GM18951 (cell line): ENCODE data around the gene ETHE1.
"Not testable (repeated sequence)": the region's sequence is repeated elsewhere in the genome, so short reads cannot be mapped to it uniquely, and the experiment has no call there.

ENCODE experiments used
- POLR2A ChIP-seq: IDR thresholded peaks from 4 replicates; pipeline ENCODE4 v1.6.1; 2011; ENCODE audit warnings: mild to moderate bottlenecking; ENCODE audit not compliant: insufficient read length, insufficient read depth; ENCODE audit errors: extremely low read depth
- in situ Hi-C: fragments of 300-500 bp; cut with MboI; formaldehyde crosslinking; loops from one replicate; pipeline ENCODE4 v1.12.0; 2022; ENCODE audit warnings: low sequenced_read_pairs, mixed read lengths, inconsistent platforms; ENCODE audit not compliant: unreplicated experiment

The ETHE1 gene

DNA sequence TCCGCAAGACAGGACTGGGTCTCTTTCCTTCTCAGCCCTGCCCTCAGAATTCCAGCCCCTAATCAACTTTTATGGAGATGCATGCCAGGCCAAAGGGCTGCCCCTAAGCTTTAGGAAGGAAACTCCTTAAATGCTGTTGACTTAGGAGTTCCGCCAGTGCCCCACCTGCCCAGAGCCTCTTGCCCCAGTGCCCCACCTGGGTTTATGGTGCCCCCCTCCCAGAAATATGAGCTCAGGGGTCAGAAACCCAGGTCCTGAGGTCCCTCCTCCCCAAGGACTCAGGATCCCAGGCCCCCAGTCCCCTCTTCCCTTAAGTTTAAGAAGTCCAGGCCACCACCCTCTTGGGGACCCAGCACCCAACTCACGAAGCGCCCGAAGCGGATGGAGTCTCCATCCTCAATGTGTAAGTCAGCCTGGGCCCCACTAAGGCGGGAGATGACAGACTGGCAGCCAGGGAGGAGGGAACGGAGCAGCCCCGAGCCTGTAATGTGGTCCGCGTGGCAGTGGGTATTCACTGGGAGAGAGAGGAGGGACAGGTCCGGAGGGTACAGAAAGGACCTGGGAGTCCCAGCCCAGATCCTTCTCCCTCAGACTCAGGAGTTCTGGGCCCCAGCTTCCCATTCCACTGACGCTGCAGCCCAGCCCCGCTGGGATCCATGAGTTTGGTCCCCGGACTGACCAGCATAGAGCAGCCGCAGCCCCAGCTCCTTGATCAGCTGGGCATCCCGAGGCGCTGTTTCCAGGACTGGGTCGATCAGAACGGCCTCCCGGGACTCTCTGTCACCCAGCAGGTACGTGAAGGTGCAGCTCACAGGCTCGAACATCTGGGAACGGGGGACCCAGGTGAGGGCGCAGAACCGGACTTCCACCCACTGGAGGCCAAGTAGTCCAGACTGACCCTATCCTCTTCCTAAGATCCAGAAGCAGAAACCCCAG, 897 bp downstream of the ETHE1 start:
- in situ Hi-C loops: no loop called here
- TF ChIP-seq POLR2A: no peak

DNA sequence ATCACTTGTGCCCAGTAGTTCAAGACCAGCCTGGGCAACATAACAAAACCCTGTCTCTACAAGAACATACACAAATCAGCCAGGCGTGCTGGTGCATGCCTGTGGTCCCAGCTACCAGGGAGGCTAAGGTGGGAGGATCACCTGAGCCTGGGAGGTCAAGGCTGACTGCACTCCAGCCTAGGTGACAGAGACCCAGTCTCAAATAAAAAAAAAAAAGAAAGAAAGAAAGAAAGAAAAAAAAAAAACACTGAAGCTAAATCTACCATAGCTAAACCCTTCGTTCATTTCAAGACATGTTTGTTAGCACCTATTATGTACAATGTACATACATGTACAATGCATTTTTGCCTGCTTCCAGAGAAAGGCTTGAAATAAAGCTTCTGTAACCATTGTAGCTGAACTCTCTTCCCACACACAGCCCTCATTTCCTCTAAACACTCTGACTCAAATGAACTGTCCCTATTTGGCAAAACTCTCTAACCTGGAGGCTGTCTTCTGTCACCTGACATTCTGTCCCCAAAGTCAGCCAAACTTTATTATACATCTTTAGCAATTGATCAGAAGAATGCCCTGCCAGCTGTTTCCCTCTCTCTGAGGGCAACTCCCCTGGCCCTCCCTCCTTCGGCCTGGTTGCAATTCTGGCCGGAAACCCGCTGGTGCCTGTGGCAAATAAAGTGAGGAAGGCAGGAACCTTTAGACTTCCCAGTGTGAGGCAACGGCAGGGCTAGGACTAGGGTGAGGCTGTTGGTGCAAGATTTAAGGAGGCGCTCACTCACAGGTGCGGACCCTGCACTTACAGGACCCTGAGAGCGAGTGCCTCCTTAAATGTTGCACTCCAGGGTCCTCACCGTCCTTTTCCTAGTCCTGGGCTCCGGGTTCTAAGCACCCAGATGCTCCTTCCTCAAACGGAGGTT, 1.8 kb downstream of the ETHE1 start:
- in situ Hi-C loops: loop anchor here (5.0 kb wide), 1 partner anchor 78 kb away; no protein-coding TSS in a partner anchor
- no peak for TF ChIP-seq POLR2A

DNA sequence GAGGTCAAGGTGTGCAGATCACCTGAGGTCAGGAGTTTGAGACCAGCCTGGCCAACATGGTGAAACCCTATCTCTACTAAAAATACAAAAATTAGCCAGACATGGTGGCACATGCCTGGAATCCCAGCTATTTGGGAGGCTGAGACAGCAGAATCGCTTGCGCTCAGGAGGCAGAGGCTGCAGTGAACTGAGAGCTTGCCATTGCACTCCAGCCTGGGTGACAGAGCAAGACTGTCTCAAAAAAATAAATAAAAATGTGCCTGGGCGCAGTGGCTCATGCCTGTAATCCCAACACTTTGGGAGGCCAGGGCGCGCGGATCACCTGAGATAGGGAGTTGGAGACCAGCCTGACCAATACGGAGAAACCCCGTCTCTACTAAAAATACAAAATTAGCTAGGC, 3.3 kb downstream of the ETHE1 start:
- in situ Hi-C loops: loop anchor here (5.0 kb wide), 1 partner anchor 76 kb away; no protein-coding TSS in a partner anchor

DNA sequence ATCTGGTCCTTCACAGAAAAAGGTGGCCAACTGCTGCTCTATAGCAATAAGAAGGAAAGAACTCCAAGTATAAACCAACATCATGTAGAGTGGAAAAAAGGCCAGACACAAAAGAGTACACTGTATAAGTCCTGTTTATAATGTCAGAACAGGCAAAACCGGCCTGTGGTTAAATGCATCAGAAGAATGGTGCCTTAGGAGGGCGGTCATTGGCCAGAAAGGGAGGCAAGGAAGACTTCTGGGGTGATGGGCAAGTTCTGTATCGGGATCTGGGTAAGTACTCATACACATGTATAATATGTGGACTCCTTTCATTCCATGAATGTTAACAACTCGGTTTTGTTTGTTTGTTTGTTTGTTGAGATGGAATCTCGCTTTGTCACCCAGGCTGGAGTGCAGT, 4.1 kb downstream of the ETHE1 start:
- in situ Hi-C loops: loop anchor here (5.0 kb wide), 1 partner anchor 76 kb away; no protein-coding TSS in a partner anchor

DNA sequence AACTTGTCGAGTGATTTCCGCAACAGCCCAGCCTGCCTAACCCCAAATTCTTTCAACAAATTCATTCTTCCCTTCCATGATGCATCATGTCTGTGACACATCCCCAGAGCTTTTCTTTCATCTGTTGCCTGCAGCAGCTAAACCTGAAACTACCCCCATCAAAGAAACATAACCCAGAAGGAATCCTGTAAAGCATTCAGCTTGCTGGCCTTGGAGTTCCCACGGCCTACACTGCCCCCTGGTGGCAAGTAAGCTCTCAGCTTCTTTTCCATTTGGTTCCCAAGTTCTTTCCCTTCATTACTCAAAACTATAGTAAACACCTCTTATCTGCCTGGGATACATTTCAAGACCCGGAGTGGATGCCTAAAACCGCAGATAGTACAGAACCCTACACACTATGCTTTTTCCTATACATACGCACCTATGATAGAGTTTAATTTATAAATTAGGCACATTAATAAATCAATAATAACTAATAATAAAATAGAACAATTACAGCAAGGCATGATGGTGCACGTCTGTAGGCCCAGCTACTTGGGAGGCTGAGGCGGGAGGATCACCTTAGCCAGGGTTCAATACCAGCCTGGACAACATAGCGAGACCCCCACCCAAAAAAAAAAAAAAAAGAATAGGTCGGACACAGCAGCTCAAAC, 7.4 kb downstream of the ETHE1 start:
- in situ Hi-C loops: loop anchor here (5.0 kb wide), 1 partner anchor 72 kb away; no protein-coding TSS in a partner anchor
- no peak for TF ChIP-seq POLR2A

More for the DNA sequence above, 4.1 kb downstream of the ETHE1 start:
- TF ChIP-seq POLR2A: no peak

GRCh38 chr19:43518051-43518450, 8.9 kb downstream of the ETHE1 start:
- TF ChIP-seq POLR2A: no peak
- in situ Hi-C loops: no loop called here

GRCh38 chr19:43512399-43512798, 14.6 kb downstream of the ETHE1 start:
- in situ Hi-C loops: not testable (repeated sequence)

GRCh38 chr19:43511324-43511723, 15.7 kb downstream of the ETHE1 start:
- in situ Hi-C loops: no loop called here
- TF ChIP-seq POLR2A: no peak

DNA sequence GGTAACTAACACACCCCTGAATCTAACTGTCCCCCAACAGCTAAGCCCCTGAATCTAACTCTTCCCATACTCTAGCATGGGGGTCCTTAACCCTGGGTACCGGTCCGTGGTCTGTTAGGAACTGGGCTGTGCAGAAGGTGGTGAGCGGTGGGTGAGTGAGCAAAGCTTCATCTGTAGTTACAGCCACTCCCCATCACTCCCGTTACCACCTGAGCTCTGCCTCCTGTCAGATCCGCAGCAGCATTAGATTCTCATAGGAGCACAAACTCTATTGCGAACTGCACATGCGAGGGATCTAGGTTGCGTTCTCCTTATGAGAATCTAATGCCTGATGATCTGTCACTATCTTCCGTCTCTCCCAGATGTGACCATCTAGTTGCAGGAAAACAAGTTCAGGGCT, 16.3 kb downstream of the ETHE1 start:
- in situ Hi-C loops: no loop called here
- no peak for TF ChIP-seq POLR2A

DNA sequence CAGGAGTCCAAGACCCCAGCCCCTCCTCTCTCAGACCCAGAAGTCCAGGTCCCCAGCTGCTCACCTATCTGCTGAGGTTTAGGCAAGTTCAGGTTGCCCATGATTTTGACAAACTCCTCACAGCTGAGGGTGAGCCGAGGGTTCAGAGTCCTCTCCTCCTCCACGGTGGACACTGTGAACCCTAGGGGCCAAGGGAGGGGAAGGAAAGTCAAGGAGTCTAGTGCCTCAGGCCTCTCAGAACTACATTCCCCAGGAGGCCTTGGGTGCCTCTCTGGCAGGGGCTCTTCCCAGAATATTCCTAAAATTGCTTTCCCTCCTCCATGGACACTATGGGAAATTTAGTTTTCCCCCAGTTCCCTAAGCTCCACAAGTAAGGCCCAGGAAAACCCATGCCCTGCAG, 19.1 kb downstream of the ETHE1 start:
- in situ Hi-C loops: no loop called here

GRCh38 chr19:43506629-43507028, 20.4 kb downstream of the ETHE1 start:
- TF ChIP-seq POLR2A: no peak
- in situ Hi-C loops: no loop called here

More for the DNA sequence above, 19.1 kb downstream of the ETHE1 start:
- no peak for TF ChIP-seq POLR2A

DNA sequence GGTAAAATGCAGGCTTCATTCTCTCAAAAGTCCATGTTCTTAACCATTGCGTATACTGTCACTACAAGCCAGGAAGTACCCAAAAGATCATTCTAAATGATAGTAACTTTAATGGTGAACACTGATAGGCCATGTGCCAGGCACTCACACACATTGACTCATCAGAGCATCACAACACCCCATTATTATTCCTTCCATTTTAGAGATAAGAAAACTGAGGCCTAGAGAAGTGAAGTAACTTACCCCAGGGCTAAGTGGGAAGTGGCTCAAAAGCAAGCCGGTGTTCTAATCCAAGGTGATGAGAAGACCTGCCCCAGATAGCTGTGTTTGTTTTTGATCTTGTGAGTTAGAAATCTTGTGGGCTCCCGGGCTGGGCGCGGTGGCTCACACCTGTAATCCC, 21.1 kb downstream of the ETHE1 start:
- in situ Hi-C loops: no loop called here

DNA sequence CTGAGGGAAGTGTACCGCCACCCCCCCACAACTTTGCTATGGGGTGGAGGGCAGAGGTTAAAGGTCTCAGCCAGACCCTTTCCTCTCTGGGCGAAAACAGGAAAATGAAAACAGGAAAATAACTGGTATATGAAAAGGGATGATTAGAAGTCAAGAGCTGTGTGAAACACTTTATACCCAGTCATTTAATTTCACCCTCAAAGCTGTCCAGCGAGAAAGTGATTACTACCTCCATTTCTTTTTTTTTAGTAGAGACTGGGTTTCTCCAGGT, 21.9 kb downstream of the ETHE1 start:
- in situ Hi-C loops: no loop called here

More for the DNA sequence above, 21.1 kb downstream of the ETHE1 start:
- TF ChIP-seq POLR2A: no peak

More for the DNA sequence above, 21.9 kb downstream of the ETHE1 start:
- no peak for TF ChIP-seq POLR2A
